Heart left ventricle (tissue), 16 donors: ENCODE data around the gene NAALAD2. TPM values are rescaled to one million over a fixed set of nuclear protein-coding genes. Genes with fewer than 3 reads are reported as not detected.
A peak's percentile ranks its signal among the peaks of the same experiment; 100 is the strongest.
"Not testable (repeated sequence)": the region's sequence is repeated elsewhere in the genome, so short reads cannot be mapped to it uniquely, and the experiment has no call there.

Experiments used
- ATAC-seq, 4 donors: fragments of 200-7000 bp; cut with Tn5 transposase; one replicate each; pipeline ENCODE4 v1.9.1; 2020 to 2022; ENCODE audit warnings: moderate library complexity in 4 of 4, mild to moderate bottlenecking in 3 of 4, moderate number of reproducible peaks in 1 of 4
- DNase-seq, 5 donors: peaks; one replicate each; pipeline ENCODE4 v3.0.0-alpha.2; 2020
- H3K27ac ChIP-seq, 12 donors: fragments of 200-600 bp; sonication (generic) in 4 of 12; one replicate each; pipeline versions ENCODE4 v1.5.0 to v1.8.0; 2016 to 2022; ENCODE audit warnings: mild to moderate bottlenecking in 2 of 12
- H3K27me3 ChIP-seq, 9 donors: fragments of 200-600 bp; sonication (generic) in 2 of 9; one replicate each; pipeline versions ENCODE4 v1.5.1 to v1.8.0; 2016 to 2022; ENCODE audit warnings: mild to moderate bottlenecking in 3 of 9
- H3K36me3 ChIP-seq, 9 donors: fragments of 200-600 bp; sonication (generic) in 2 of 9; one replicate each; pipeline versions ENCODE4 v1.5.0 to v1.8.0; 2018 to 2022; ENCODE audit warnings: mild to moderate bottlenecking in 2 of 9
- H3K4me1 ChIP-seq, 12 donors: fragments of 200-600 bp; sonication (generic) in 4 of 12; one replicate each; pipeline versions ENCODE4 v1.5.0 to v1.8.0; 2016 to 2022; ENCODE audit warnings: mild to moderate bottlenecking in 3 of 12
- H3K4me3 ChIP-seq, 12 donors: fragments of 200-600 bp; sonication (generic) in 4 of 12; one replicate each; pipeline versions ENCODE4 v1.5.0 to v1.8.0; 2017 to 2022; ENCODE audit warnings: mild to moderate bottlenecking in 9 of 12, moderate library complexity in 4 of 12
- H3K9me3 ChIP-seq, 12 donors: fragments of 200-600 bp; sonication (generic) in 4 of 12; one replicate each; pipeline versions ENCODE4 v1.5.0 to v1.8.0; 2016 to 2022; ENCODE audit warnings: mild to moderate bottlenecking in 1 of 12
- POLR2A ChIP-seq, 2 donors: fragments of 450-650 bp; IDR thresholded peaks; one replicate each; pipeline ENCODE4 v1.6.1; 2017; ENCODE audit warnings: antibody characterized with exemption in 2 of 2, mild to moderate bottlenecking in 2 of 2, moderate library complexity in 2 of 2
- WGBS, 4 donors: extraction: QIAGEN DNeasy Blood & Tissue Kit in 2 of 4; methylation state at CpG; one replicate each; pipeline versions ENCODE4 v1.1.5 to v1.1.7; 2013 to 2018; 5-methylcytosine and 5-hydroxymethylcytosine counted together
- intact Hi-C, 10 donors: fragments of 100-400 bp; cut with DNase I; formaldehyde crosslinking; loops; one replicate each; pipeline versions ENCODE4 v1.11.1 to v1.14.2; 2022
- polyA plus RNA-seq, 2 donors: library from polyadenylated mRNA; stranded (reverse); fragments of 200-250 nt; gene quantifications; one replicate each; pipeline ENCODE4 v1.2.3, GENCODE V29; 2013
- total RNA-seq, 9 donors: library from RNA; depleted of rRNA in 2 of 9; stranded (reverse); fragments of >200 nt in 2 of 9; fragmentation: NEBNext Ultra II Directional in 3 of 9; extraction: Animal tissue kit (Norgen Biotek cat#: 25700) in 3 of 9; gene quantifications; one replicate each; pipeline versions ENCODE4 v1.1.0 to v1.2.4, GENCODE V29; 2016 to 2023
- TF ChIP-seq, protein P1 (sequence below), 12 donors: fragments of 200-600 bp; sonication (generic) in 4 of 12; IDR thresholded peaks; one replicate each; pipeline versions ENCODE4 v1.5.0 to v1.8.0; 2018 to 2022; ENCODE audit warnings: antibody characterized with exemption in 12 of 12, mild to moderate bottlenecking in 5 of 12
- donor health status: ischemic (EF 13 %, LVEDD 7.1; RV severe dilation, severe dysfunction).
- donor health status: healthy with polysubstance abuse.
- donor health status: DM: no; HTN: yes; CAD: no.
- donor health status: DM: no; HTN: no; CAD: no.
- donor health status: ischemic (EF 25% LVEDD 6.9; RV normal size, moderate dysfunction).
- donor health status: ischemic (EF 25% LVEDD 5.7; RV mildly dilated, moderate dysfunction).
- donor health status: healthy.
- donor health status: DM: yes; HTN: yes; CAD: no.
- donor health status: ischemic (EF 35%, LVEDD 5.7; RV mildly dilated, moderate dysfunction).
- donor health status: nonischemic (EF 11% LVEDD 7.7; RV severe dilation, severe dysfunction).
- donor health status: DM: yes; HTN: yes; CAD: no.
- donor health status: PGD.
- donor health status: ischemic (EF 29% LVEDD 5.4; RV normal size, mild dysfunction).
- donor health status: nonischemic (EF 23%, LVEDD 6.1; RV moderate dilation, normal function).

NAALAD2 gene
- total and polyA plus RNA-seq, 11 donors: 0.16 to 0.91 (median 0.35) TPM

DNA sequence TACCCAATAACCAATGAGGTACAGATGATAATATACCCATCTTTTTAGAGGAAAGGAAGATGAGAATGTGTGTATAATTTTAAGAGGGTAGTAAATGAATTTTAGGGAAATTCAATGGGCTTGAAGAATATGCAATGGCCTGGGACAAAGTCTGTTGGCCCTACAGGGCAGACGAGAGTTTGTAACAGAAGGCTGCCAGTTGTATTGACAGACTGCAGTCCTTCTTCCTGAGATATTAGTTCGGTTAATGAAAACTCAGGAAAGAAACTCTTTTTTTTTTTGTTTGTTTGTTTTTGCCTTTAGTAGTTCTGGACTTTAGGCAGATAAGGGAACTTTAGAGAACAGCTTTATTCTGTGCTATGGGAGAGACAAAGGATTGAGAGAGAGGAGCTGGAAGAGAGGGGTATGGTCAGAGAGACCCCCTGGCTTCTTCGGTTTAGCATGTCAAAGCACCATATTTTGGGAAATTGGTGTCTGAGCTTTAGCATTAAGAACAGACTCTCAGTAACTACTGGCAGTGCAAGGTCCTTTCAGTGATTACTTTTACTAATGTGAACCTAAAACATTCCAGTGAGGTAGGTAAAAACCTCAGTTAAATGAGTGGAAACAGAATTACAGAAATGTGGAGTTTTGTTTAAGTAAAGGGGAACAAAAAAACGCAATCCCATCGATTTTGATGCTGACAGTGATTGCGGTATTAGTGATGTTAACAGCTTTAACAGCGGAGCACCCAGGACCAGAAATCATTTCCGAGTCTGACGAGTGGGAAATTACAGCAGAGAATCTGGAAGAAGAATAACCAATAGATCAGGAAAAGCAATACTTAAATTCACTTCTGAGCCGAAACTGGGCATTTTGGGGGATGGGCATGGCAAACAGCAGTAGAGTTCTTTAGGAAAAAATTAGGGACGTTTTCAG, 644 bp upstream of the NAALAD2 start:
- H3K4me1 ChIP-seq: peaks cover 0 to 15% (median 0%) of the 10 kb centered on the region in 12 donors
- no peak for ATAC-seq
- H3K36me3 ChIP-seq: no peaks in the 10 kb centered on the region
- H3K9me3 ChIP-seq: no peaks in the 10 kb centered on the region
- H3K27me3 ChIP-seq: peaks cover 0 to 17% (median 0%) of the 10 kb centered on the region in 9 donors
- DNase-seq: no peak
- 28 to 33% (median 31%) methylated on average over 11 of the region's 11 CpGs for WGBS, 4 donors
- H3K4me3 ChIP-seq: peak overlapping the region; percentile 33 to 67 (median 59)
- H3K27ac ChIP-seq: peak overlapping the region in 7 of 12 donors; percentile 9 to 55 (median 34)
- intact Hi-C loops: no loop called here
- no peak for TF ChIP-seq POLR2A (IDR thresholded peaks at IDR 0.05)
- TF ChIP-seq, protein P1, sequence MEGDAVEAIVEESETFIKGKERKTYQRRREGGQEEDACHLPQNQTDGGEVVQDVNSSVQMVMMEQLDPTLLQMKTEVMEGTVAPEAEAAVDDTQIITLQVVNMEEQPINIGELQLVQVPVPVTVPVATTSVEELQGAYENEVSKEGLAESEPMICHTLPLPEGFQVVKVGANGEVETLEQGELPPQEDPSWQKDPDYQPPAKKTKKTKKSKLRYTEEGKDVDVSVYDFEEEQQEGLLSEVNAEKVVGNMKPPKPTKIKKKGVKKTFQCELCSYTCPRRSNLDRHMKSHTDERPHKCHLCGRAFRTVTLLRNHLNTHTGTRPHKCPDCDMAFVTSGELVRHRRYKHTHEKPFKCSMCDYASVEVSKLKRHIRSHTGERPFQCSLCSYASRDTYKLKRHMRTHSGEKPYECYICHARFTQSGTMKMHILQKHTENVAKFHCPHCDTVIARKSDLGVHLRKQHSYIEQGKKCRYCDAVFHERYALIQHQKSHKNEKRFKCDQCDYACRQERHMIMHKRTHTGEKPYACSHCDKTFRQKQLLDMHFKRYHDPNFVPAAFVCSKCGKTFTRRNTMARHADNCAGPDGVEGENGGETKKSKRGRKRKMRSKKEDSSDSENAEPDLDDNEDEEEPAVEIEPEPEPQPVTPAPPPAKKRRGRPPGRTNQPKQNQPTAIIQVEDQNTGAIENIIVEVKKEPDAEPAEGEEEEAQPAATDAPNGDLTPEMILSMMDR (IDR thresholded peaks at IDR 0.05): no peak

GRCh38 chr11:90135016-90135415, 553 bp downstream of the NAALAD2 start:
- DNase-seq (no peak), ATAC-seq (no peak)
- H3K4me1 ChIP-seq: peaks cover 0 to 15% (median 0%) of the 10 kb centered on the region in 12 donors
- H3K9me3 ChIP-seq: no peaks in the 10 kb centered on the region
- 1 to 4% (median 1%) methylated on average over 5 of the region's 5 CpGs for WGBS, 4 donors
- peak overlapping the region; percentile 33 to 67 (median 59) for H3K4me3 ChIP-seq
- peak overlapping the region in 5 of 12 donors; percentile 14 to 55 (median 37) for H3K27ac ChIP-seq
- no peaks in the 10 kb centered on the region for H3K36me3 ChIP-seq
- H3K27me3 ChIP-seq: peaks cover 0 to 17% (median 0%) of the 10 kb centered on the region in 9 donors
- TF ChIP-seq, protein P1 (IDR thresholded peaks at IDR 0.05): no peak
- no peak for TF ChIP-seq POLR2A (IDR thresholded peaks at IDR 0.05)
- intact Hi-C loops: no loop called here

GRCh38 chr11:90148900-90149299, 14.4 kb downstream of the NAALAD2 start:
- ATAC-seq: no peak
- intact Hi-C loops: no loop called here
- Histone ChIP-seq H3K27me3 (no peaks in the 10 kb centered on the region), H3K27ac (no peak overlapping the region), H3K4me3 (no peak overlapping the region), H3K9me3 (no peaks in the 10 kb centered on the region), H3K4me1 (no peaks in the 10 kb centered on the region), H3K36me3 (peaks cover 0 to 7% (median 0%) of the 10 kb centered on the region in 9 donors)
- WGBS, 4 donors: 92 to 98% (median 96%) methylated on average over 1 of the region's 1 CpG
- DNase-seq: no peak
- TF ChIP-seq POLR2A (IDR thresholded peaks at IDR 0.05): no peak
- TF ChIP-seq, protein P1 (IDR thresholded peaks at IDR 0.05): no peak

- H3K9me3 ChIP-seq, H3K4me1 ChIP-seq, H3K27ac ChIP-seq, ATAC-seq, H3K36me3 ChIP-seq, H3K4me3 ChIP-seq, H3K27me3 ChIP-seq: not testable (repeated sequence)
- intact Hi-C loops: loop anchor here in 1 of 10 donors (10.0 kb wide), 1 partner anchor 62 kb away; no protein-coding TSS in a partner anchor
- DNase-seq: peak in 1 of 5 donors; percentile 62
- 95 to 97% (median 96%) methylated on average over 40 to 49 of the region's 49 CpGs for WGBS, 4 donors
Observed at GRCh38 chr11:90166982-90167573, 32.6 kb downstream of the NAALAD2 start.

- intact Hi-C loops: loop anchor here in 1 of 10 donors (10.0 kb wide), 1 partner anchor 63 kb away; no protein-coding TSS in a partner anchor
- not testable (repeated sequence) for H3K4me1 ChIP-seq, H3K4me3 ChIP-seq, H3K27me3 ChIP-seq, DNase-seq, H3K27ac ChIP-seq, H3K9me3 ChIP-seq, ATAC-seq, H3K36me3 ChIP-seq
- 77 to 84% (median 81%) methylated on average over 8 of the region's 8 CpGs for WGBS, 4 donors
Observed at GRCh38 chr11:90167704-90168103, 33.2 kb downstream of the NAALAD2 start.
